ENCODE data around the gene CDHR1. TPM values are rescaled to one million over a fixed set of nuclear protein-coding genes. Genes with fewer than 3 reads are reported as not detected.

Gene CDHR1
- total and polyA plus RNA-seq, 2 donors, result 0.52 to 1.3 TPM

DNA sequence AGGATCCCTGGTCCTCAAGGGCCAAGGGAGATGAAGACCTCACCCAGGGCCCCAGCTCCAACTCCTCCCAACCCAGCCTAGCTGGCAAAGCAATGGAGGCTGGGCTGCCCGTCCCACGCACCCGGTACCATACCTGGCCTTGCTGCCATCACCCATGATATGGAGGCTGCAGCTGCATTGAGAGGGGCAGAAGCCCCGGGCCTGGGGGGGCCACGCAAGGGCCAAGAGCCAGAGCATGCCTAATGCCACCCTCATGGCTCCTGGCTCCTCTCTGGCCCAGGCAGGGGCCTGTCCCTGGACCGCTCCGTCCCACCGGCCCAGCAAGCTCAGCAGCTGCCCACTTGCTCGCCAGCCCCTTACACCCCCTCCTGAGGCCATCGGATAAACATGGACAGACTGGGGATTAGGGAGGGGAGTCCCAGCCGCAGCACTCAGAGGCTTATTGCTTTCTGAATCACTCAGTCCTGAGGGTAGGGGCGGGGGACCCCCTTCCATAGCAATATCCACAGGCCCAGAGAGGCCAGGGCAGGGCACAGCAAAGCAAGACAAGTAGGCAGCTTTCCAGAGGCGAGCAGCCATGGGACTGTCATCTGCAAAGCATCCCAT, 47.0 kb downstream of the CDHR1 start, which contains the start of gene LRIT1:
TSS of gene LRIT1 (minus strand) at position 362 of the 606 bp plus-strand sequence. CDS start at position 255, 107 bp downstream.
- no peak within 1 kb of the TSS for H3K4me3 ChIP-seq (ENCODE audit: low read length in 2 of 2)
- no peaks in the 10 kb centered on the region for H3K36me3 ChIP-seq (ENCODE audit: control insufficient read depth in 2 of 2, insufficient read depth in 2 of 2, low read length in 1 of 2)
- no peaks in the 10 kb centered on the region for H3K9me3 ChIP-seq (ENCODE audit: control insufficient read depth in 2 of 2, insufficient read depth in 1 of 2, low read length in 1 of 2)
- H3K27ac ChIP-seq (ENCODE audit: low read depth in 1 of 2, low read length in 1 of 2), result no peak within 1 kb of the TSS
- 92% methylated on average over 13 of the region's 13 CpGs for WGBS
- no peaks in the 10 kb centered on the region for H3K4me1 ChIP-seq (ENCODE audit: control insufficient read depth in 2 of 2, insufficient read depth in 2 of 2, low read length in 2 of 2)
- H3K27me3 ChIP-seq (ENCODE audit: control insufficient read depth in 2 of 2, insufficient read depth in 1 of 2, low read length in 1 of 2), result peaks cover 2 to 11% of the 10 kb centered on the region in 2 donors
- DNase-seq (ENCODE audit: low read depth in 6 of 9, low spot score in 9 of 9), result no peak

- 95% methylated on average over 3 of the region's 3 CpGs for WGBS
- no peak overlapping the region for H3K4me3 ChIP-seq (ENCODE audit: low read length in 2 of 2)
- no peak overlapping the region for H3K27ac ChIP-seq (ENCODE audit: low read depth in 1 of 2, low read length in 1 of 2)
- H3K36me3 ChIP-seq (ENCODE audit: control insufficient read depth in 2 of 2, insufficient read depth in 2 of 2, low read length in 1 of 2), result no peaks in the 10 kb centered on the region
- DNase-seq (ENCODE audit: low read depth in 6 of 9, low spot score in 9 of 9), result no peak
- no peaks in the 10 kb centered on the region for H3K4me1 ChIP-seq (ENCODE audit: control insufficient read depth in 2 of 2, insufficient read depth in 2 of 2, low read length in 2 of 2)
- H3K27me3 ChIP-seq (ENCODE audit: control insufficient read depth in 2 of 2, insufficient read depth in 1 of 2, low read length in 1 of 2), result no peaks in the 10 kb centered on the region
- H3K9me3 ChIP-seq (ENCODE audit: control insufficient read depth in 2 of 2, insufficient read depth in 1 of 2, low read length in 1 of 2), result no peaks in the 10 kb centered on the region
These were observed 49.4 kb downstream of the CDHR1 start for GRCh38 chr10:84243759-84244158.

- no peaks in the 10 kb centered on the region for H3K4me1 ChIP-seq (ENCODE audit: control insufficient read depth in 2 of 2, insufficient read depth in 2 of 2, low read length in 2 of 2)
- H3K27ac ChIP-seq (ENCODE audit: low read depth in 1 of 2, low read length in 1 of 2), result no peak within 1 kb of the TSS
- 80% methylated on average over 9 of the region's 9 CpGs for WGBS
- no peaks in the 10 kb centered on the region for H3K9me3 ChIP-seq (ENCODE audit: control insufficient read depth in 2 of 2, insufficient read depth in 1 of 2, low read length in 1 of 2)
- no peaks in the 10 kb centered on the region for H3K36me3 ChIP-seq (ENCODE audit: control insufficient read depth in 2 of 2, insufficient read depth in 2 of 2, low read length in 1 of 2)
- no peak within 1 kb of the TSS for H3K4me3 ChIP-seq (ENCODE audit: low read length in 2 of 2)
- no peaks in the 10 kb centered on the region for H3K27me3 ChIP-seq (ENCODE audit: control insufficient read depth in 2 of 2, insufficient read depth in 1 of 2, low read length in 1 of 2)
- DNase-seq (ENCODE audit: low read depth in 6 of 9, low spot score in 9 of 9), result no peak
These were observed 50.4 kb downstream of the CDHR1 start, which contains the start of gene RGR for GRCh38 chr10:84244651-84245270. Gene RGR (plus strand): TSS chr10:84245053. CDS start chr10:84245091, 38 bp downstream.

- no peak for DNase-seq (ENCODE audit: low read depth in 6 of 9, low spot score in 9 of 9)
- Histone ChIP-seq H3K9me3 (ENCODE audit: control insufficient read depth in 2 of 2, insufficient read depth in 1 of 2, low read length in 1 of 2) (no peaks in the 10 kb centered on the region), H3K27ac (ENCODE audit: low read depth in 1 of 2, low read length in 1 of 2) (no peak overlapping the region), H3K4me3 (ENCODE audit: low read length in 2 of 2) (no peak overlapping the region), H3K4me1 (ENCODE audit: control insufficient read depth in 2 of 2, insufficient read depth in 2 of 2, low read length in 2 of 2) (no peaks in the 10 kb centered on the region), H3K36me3 (ENCODE audit: control insufficient read depth in 2 of 2, insufficient read depth in 2 of 2, low read length in 1 of 2) (no peaks in the 10 kb centered on the region), H3K27me3 (ENCODE audit: control insufficient read depth in 2 of 2, insufficient read depth in 1 of 2, low read length in 1 of 2) (no peaks in the 10 kb centered on the region)
- WGBS, result 89% methylated on average over 6 of the region's 6 CpGs
These were observed 53.2 kb downstream of the CDHR1 start for GRCh38 chr10:84247496-84247895.

GRCh38 chr10:84248794-84249193, 54.5 kb downstream of the CDHR1 start:
- 87% methylated on average over 12 of the region's 12 CpGs for WGBS
- H3K27me3 ChIP-seq (ENCODE audit: control insufficient read depth in 2 of 2, insufficient read depth in 1 of 2, low read length in 1 of 2), result no peaks in the 10 kb centered on the region
- H3K9me3 ChIP-seq (ENCODE audit: control insufficient read depth in 2 of 2, insufficient read depth in 1 of 2, low read length in 1 of 2), result no peaks in the 10 kb centered on the region
- H3K4me1 ChIP-seq (ENCODE audit: control insufficient read depth in 2 of 2, insufficient read depth in 2 of 2, low read length in 2 of 2), result no peaks in the 10 kb centered on the region
- no peak overlapping the region for H3K27ac ChIP-seq (ENCODE audit: low read depth in 1 of 2, low read length in 1 of 2)
- DNase-seq (ENCODE audit: low read depth in 6 of 9, low spot score in 9 of 9), result no peak
- no peak overlapping the region for H3K4me3 ChIP-seq (ENCODE audit: low read length in 2 of 2)
- H3K36me3 ChIP-seq (ENCODE audit: control insufficient read depth in 2 of 2, insufficient read depth in 2 of 2, low read length in 1 of 2), result no peaks in the 10 kb centered on the region

GRCh38 chr10:84254552-84255478, 60.5 kb downstream of the CDHR1 start:
- no peak for DNase-seq (ENCODE audit: low read depth in 6 of 9, low spot score in 9 of 9)
- H3K36me3 ChIP-seq (ENCODE audit: control insufficient read depth in 2 of 2, insufficient read depth in 2 of 2, low read length in 1 of 2), result no peaks in the 10 kb centered on the region
- 71% methylated on average over 10 of the region's 10 CpGs for WGBS
- no peaks in the 10 kb centered on the region for H3K4me1 ChIP-seq (ENCODE audit: control insufficient read depth in 2 of 2, insufficient read depth in 2 of 2, low read length in 2 of 2)
- peaks cover 0 to 13% of the 10 kb centered on the region in 2 donors for H3K27me3 ChIP-seq (ENCODE audit: control insufficient read depth in 2 of 2, insufficient read depth in 1 of 2, low read length in 1 of 2)
- no peak overlapping the region for H3K4me3 ChIP-seq (ENCODE audit: low read length in 2 of 2)
- no peak overlapping the region for H3K27ac ChIP-seq (ENCODE audit: low read depth in 1 of 2, low read length in 1 of 2)
- no peaks in the 10 kb centered on the region for H3K9me3 ChIP-seq (ENCODE audit: control insufficient read depth in 2 of 2, insufficient read depth in 1 of 2, low read length in 1 of 2)

DNA sequence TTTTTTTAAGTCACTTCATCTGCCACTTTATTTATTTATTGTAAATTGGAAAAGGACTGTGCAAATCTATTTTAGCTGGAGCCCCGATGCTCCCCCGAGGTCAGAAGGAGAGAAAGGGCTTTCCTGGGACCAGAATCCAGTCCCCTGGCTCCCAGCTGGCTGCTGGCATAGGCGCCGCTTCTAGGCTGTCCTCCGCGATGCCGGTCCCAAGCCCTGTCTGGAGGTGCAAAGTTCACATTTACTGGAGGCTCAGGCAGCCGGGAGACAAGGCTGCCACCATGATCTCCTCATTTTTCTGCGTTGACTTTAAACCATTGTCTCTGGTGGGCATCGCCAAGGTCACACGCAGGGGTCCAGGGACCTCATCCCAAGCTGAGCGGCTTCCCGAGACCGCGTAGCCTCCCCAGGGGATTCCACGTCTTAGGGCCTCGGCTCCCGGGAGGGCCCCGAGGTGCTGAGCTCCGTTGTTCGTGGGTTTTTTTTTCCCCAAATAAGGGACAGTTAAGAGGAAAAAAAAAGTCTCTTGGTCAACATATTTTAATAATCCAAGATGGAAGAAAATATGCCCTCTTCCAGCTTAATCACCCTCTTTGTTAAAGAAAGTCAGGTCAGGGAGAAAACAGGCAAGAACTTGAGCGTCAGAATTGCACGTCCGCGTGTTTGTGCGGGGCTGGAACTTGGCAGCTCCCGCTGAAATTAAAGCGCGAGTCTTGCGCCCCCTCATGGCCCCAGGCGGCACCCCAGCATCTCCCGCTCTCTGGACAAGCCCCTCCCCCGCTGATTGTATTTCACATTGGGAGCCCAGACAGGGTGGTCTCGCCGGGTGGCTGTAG, 62.4 kb downstream of the CDHR1 start:
- peaks cover 0 to 13% of the 10 kb centered on the region in 2 donors for H3K27me3 ChIP-seq (ENCODE audit: control insufficient read depth in 2 of 2, insufficient read depth in 1 of 2, low read length in 1 of 2)
- peak in 5 of 9 donors; percentile 13 to 48 (median 26) for DNase-seq (ENCODE audit: low read depth in 6 of 9, low spot score in 9 of 9)

GRCh38 chr10:84257343-84258020, 63.1 kb downstream of the CDHR1 start:
- Histone ChIP-seq H3K27ac (ENCODE audit: low read depth in 1 of 2, low read length in 1 of 2) (no peak overlapping the region), H3K36me3 (ENCODE audit: control insufficient read depth in 2 of 2, insufficient read depth in 2 of 2, low read length in 1 of 2) (no peaks in the 10 kb centered on the region), H3K4me1 (ENCODE audit: control insufficient read depth in 2 of 2, insufficient read depth in 2 of 2, low read length in 2 of 2) (no peaks in the 10 kb centered on the region), H3K4me3 (ENCODE audit: low read length in 2 of 2) (no peak overlapping the region), H3K27me3 (ENCODE audit: control insufficient read depth in 2 of 2, insufficient read depth in 1 of 2, low read length in 1 of 2) (peaks cover 0 to 13% of the 10 kb centered on the region in 2 donors), H3K9me3 (ENCODE audit: control insufficient read depth in 2 of 2, insufficient read depth in 1 of 2, low read length in 1 of 2) (no peaks in the 10 kb centered on the region)
- no peak for DNase-seq (ENCODE audit: low read depth in 6 of 9, low spot score in 9 of 9)
- WGBS, result 85% methylated on average over 15 of the region's 15 CpGs

More for the DNA sequence above, 62.4 kb downstream of the CDHR1 start:
- Histone ChIP-seq H3K27ac (ENCODE audit: low read depth in 1 of 2, low read length in 1 of 2) (no peak overlapping the region), H3K9me3 (ENCODE audit: control insufficient read depth in 2 of 2, insufficient read depth in 1 of 2, low read length in 1 of 2) (no peaks in the 10 kb centered on the region), H3K4me1 (ENCODE audit: control insufficient read depth in 2 of 2, insufficient read depth in 2 of 2, low read length in 2 of 2) (no peaks in the 10 kb centered on the region), H3K36me3 (ENCODE audit: control insufficient read depth in 2 of 2, insufficient read depth in 2 of 2, low read length in 1 of 2) (no peaks in the 10 kb centered on the region), H3K4me3 (ENCODE audit: low read length in 2 of 2) (no peak overlapping the region)
- WGBS, result 43% methylated on average over 35 of the region's 35 CpGs
